Type B pancreatic cell (in vitro differentiated cells): ENCODE measurements around the gene GPR39. TPM values are rescaled to one million over a fixed set of nuclear protein-coding genes. Genes with fewer than 3 reads are reported as not detected.
"Not testable (repeated sequence)": the region's sequence is repeated elsewhere in the genome, so short reads cannot be mapped to it uniquely, and the experiment has no call there.

Experiments
- DNase-seq: peaks from one replicate; pipeline ENCODE4 v3.0.0; 2021; ENCODE audit warnings: mixed read lengths; ENCODE audit not compliant: unreplicated experiment; ENCODE audit errors: extremely low spot score
- H3K27ac Mint-ChIP-seq: 2 replicates; pipeline ENCODE4 v1.8.0; 2021; ENCODE audit warnings: mild to moderate bottlenecking, mixed read lengths
- H3K27me3 Mint-ChIP-seq: 2 replicates; pipeline ENCODE4 v1.8.0; 2021; ENCODE audit warnings: mixed read lengths
- H3K36me3 Mint-ChIP-seq: 2 replicates; pipeline ENCODE4 v1.8.0; 2021; ENCODE audit warnings: mixed read lengths
- H3K4me1 Mint-ChIP-seq: one replicate; pipeline ENCODE4 v1.8.0; 2021; ENCODE audit warnings: mixed read lengths; ENCODE audit not compliant: unreplicated experiment
- H3K4me3 Mint-ChIP-seq: 2 replicates; pipeline ENCODE4 v1.8.0; 2021; ENCODE audit warnings: mild to moderate bottlenecking, mixed read lengths
- H3K9me3 Mint-ChIP-seq: 2 replicates; pipeline ENCODE4 v1.8.0; 2021; ENCODE audit warnings: mixed read lengths
- total RNA-seq: library from RNA; stranded (reverse); gene quantifications from 2 replicates; pipeline ENCODE4 v1.2.1, GENCODE V29; 2021; ENCODE audit warnings: low replicate concordance
- TF ChIP-seq, protein P1 (sequence below): fragments of 200-600 bp; sonication (generic); conservative IDR thresholded peaks from 2 replicates; pipeline ENCODE4 v1.5.0; 2021; ENCODE audit warnings: antibody characterized with exemption, mild to moderate bottlenecking

The GPR39 gene
- total RNA-seq, 1 donor from 2014 or later, result 4.1 TPM

DNA sequence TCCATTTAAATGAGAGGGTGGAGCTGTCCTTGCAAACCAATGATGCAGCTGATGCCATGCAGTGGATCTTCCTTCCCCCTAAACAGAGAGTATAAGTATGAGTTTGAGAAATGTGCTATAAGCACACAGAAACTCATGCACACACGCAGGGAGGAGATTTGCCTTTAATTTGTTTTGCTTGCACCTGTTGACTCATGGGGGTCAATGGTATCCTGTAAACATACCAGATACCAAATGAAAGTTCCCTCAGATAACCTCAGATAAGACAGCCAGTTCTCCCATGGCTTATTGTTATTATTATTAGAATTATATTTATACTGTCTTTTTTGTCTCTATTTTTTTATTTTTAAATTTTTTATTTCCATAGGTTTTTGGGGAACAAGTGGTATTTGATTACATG lies 29.5 kb upstream of the GPR39 start:
- no peak overlapping the region for H3K4me3 Mint-ChIP-seq
- H3K27ac Mint-ChIP-seq, result no peak overlapping the region
- no peaks in the 10 kb centered on the region for H3K36me3 Mint-ChIP-seq
- H3K4me1 Mint-ChIP-seq, result no peaks in the 10 kb centered on the region
- no peak for DNase-seq
- TF ChIP-seq, protein P1, sequence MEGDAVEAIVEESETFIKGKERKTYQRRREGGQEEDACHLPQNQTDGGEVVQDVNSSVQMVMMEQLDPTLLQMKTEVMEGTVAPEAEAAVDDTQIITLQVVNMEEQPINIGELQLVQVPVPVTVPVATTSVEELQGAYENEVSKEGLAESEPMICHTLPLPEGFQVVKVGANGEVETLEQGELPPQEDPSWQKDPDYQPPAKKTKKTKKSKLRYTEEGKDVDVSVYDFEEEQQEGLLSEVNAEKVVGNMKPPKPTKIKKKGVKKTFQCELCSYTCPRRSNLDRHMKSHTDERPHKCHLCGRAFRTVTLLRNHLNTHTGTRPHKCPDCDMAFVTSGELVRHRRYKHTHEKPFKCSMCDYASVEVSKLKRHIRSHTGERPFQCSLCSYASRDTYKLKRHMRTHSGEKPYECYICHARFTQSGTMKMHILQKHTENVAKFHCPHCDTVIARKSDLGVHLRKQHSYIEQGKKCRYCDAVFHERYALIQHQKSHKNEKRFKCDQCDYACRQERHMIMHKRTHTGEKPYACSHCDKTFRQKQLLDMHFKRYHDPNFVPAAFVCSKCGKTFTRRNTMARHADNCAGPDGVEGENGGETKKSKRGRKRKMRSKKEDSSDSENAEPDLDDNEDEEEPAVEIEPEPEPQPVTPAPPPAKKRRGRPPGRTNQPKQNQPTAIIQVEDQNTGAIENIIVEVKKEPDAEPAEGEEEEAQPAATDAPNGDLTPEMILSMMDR, result no peak
- H3K9me3 Mint-ChIP-seq, result no peaks in the 10 kb centered on the region
- no peaks in the 10 kb centered on the region for H3K27me3 Mint-ChIP-seq

DNA sequence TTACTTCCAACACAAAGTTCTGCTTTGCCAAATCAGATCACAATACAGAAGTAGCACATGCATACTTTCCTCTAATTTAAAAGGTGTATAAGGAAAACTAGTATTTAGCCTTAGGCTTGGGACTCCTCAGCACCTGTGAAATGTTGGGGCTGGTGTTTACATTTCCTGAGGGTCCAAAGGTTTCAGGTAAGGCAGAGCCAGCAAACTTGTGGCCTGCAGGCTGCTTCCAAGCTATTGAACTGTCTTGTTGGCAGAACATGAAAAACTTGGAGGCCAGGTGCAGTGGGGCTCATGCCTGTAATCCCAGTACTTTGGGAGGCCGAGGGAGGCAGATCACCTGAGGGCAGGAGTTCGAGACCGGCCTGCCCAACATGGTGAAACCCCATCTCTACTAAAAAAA lies 26.5 kb upstream of the GPR39 start:
- H3K27me3 Mint-ChIP-seq, result no peaks in the 10 kb centered on the region
- H3K36me3 Mint-ChIP-seq, result no peaks in the 10 kb centered on the region
- DNase-seq, result no peak
- TF ChIP-seq, protein P1, result no peak
- no peaks in the 10 kb centered on the region for H3K9me3 Mint-ChIP-seq
- H3K27ac Mint-ChIP-seq, result no peak overlapping the region
- no peak overlapping the region for H3K4me3 Mint-ChIP-seq
- no peaks in the 10 kb centered on the region for H3K4me1 Mint-ChIP-seq

DNA sequence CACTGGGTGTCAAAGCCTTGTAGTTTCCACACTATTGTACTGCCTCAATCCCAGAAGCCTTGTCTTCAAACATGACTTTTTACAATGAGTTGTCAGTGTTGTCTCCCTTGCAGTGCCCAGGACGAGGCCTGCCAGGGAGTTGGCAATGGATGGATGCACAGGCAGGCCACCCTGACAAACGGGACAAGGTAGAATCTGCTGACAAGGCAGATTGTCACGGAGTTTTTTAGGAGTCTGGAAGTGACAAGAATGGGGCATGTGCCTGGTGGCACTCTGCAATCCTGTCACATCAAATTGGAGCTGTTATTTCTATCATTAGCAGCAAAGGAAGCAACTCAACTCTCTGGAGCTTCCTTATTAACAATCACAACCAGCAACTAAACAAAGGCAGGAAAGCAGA lies 25.2 kb upstream of the GPR39 start:
- H3K27me3 Mint-ChIP-seq, result no peaks in the 10 kb centered on the region
- H3K27ac Mint-ChIP-seq, result no peak overlapping the region

DNA sequence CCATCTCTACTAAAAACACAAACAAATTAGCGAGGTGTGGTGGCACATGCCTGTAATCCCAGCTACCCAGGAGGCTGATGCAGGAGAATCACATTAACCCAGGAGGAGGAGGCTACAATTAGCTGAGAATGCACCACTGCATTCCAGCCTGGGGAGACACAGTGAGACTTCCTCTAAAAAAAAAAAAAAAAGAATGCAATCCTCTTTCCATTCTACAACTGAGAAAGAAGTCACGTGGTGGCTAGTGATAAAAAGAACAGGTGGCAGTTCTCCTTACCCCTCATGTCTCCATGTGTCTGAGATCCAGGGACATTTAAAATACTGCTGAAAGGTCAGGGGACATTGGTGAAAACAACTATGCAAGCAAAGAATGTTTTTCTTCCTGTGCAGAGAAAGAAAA lies 24.4 kb upstream of the GPR39 start:
- H3K4me1 Mint-ChIP-seq, result no peaks in the 10 kb centered on the region
- TF ChIP-seq, protein P1, result no peak
- no peaks in the 10 kb centered on the region for H3K36me3 Mint-ChIP-seq
- peak overlapping the region; percentile 70 for H3K27ac Mint-ChIP-seq
- DNase-seq, result no peak
- H3K4me3 Mint-ChIP-seq, result no peak overlapping the region
- H3K9me3 Mint-ChIP-seq, result no peaks in the 10 kb centered on the region
- H3K27me3 Mint-ChIP-seq, result no peaks in the 10 kb centered on the region

More for the DNA sequence above, 25.2 kb upstream of the GPR39 start:
- H3K36me3 Mint-ChIP-seq, result no peaks in the 10 kb centered on the region
- H3K4me3 Mint-ChIP-seq, result no peak overlapping the region
- no peaks in the 10 kb centered on the region for H3K4me1 Mint-ChIP-seq
- DNase-seq, result no peak
- H3K9me3 Mint-ChIP-seq, result no peaks in the 10 kb centered on the region
- TF ChIP-seq, protein P1, result no peak

DNA sequence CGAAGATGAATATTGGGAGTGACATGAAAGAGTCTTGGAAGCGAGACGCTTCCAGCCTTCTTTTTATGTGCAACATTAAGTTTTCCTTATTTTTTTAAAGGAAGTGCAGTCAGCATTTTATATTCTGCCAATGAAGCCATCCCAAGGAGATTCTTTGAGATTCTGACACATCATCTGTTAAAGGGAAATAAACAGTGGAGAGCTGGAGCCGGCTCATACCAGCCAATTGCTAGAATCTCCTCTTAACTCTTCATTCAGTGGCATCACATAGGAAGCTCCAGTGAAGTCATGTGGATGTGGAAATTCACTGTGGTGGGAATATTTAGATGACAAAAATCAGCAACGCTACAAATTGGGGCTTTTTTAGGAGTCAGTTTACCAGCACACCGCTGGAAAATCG lies 23.7 kb upstream of the GPR39 start:
- no peaks in the 10 kb centered on the region for H3K27me3 Mint-ChIP-seq
- H3K4me3 Mint-ChIP-seq, result no peak overlapping the region
- DNase-seq, result no peak
- H3K9me3 Mint-ChIP-seq, result no peaks in the 10 kb centered on the region
- no peak overlapping the region for H3K27ac Mint-ChIP-seq
- H3K36me3 Mint-ChIP-seq, result no peaks in the 10 kb centered on the region
- H3K4me1 Mint-ChIP-seq, result no peaks in the 10 kb centered on the region
- TF ChIP-seq, protein P1, result no peak

DNA sequence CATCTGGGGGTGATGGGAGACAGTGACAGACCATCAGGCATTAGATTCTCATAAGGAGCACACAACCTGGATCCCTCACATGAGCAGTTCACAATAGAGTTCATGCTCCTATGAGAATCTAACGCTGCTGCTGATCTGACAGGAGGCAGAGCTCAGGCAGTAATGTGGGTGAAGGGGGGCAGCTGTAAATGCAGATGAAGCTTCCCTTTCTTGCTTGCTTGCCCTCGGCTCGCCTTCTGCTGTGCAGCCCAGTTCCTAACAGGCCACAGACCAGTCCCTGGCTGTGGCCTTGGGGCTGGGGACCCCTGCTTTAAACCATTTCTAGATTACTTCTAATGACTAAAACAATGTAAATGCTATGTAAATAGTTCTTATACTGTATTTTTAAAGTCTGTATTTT lies 19.6 kb upstream of the GPR39 start:
- DNase-seq, H3K4me3 Mint-ChIP-seq, H3K4me1 Mint-ChIP-seq, H3K27me3 Mint-ChIP-seq, H3K36me3 Mint-ChIP-seq, H3K9me3 Mint-ChIP-seq, H3K27ac Mint-ChIP-seq: not testable (repeated sequence)
